LNCaP clone FGC (cell line): Measurements from ENCODE around the gene TANGO2.

Experiments
- DNase-seq: peaks from one replicate; pipeline ENCODE4 v3.0.0-alpha.2; 2011; ENCODE audit warnings: low read depth
- H3K4me3 ChIP-seq: 2 replicates; pipeline ENCODE4 v1.5.1; 2011; ENCODE audit warnings: mild to moderate bottlenecking, low read depth, low read length, control low read depth
- CTCF ChIP-seq: IDR thresholded peaks from 2 replicates; pipeline ENCODE4 v1.5.1; 2012; ENCODE audit warnings: mild to moderate bottlenecking; ENCODE audit not compliant: control insufficient read depth, insufficient read depth; ENCODE audit errors: extremely low read depth

Gene TANGO2

GRCh38 chr22:20002636-20003035 lies 18.3 kb upstream of the TANGO2 start:
- no peak for TF ChIP-seq CTCF
- DNase-seq = no peak
- 0 out of 2 replicates have a peak overlapping the region, but pooled peaks have one; percentile 2 for H3K4me3 ChIP-seq

GRCh38 chr22:20003304-20003703 lies 17.6 kb upstream of the TANGO2 start:
- no peak for DNase-seq
- no peak for TF ChIP-seq CTCF
- no peak overlapping the region for H3K4me3 ChIP-seq

- DNase-seq = no peak
- TF ChIP-seq CTCF = no peak
- H3K4me3 ChIP-seq = no peak overlapping the region
Observed at GRCh38 chr22:20004464-20004863, 16.4 kb upstream of the TANGO2 start.

GRCh38 chr22:20008221-20008995 lies 12.5 kb upstream of the TANGO2 start:
- no peak overlapping the region for H3K4me3 ChIP-seq
- DNase-seq = no peak
- TF ChIP-seq CTCF = no peak

- no peak overlapping the region for H3K4me3 ChIP-seq
- TF ChIP-seq CTCF = no peak
- DNase-seq = no peak
Observed at GRCh38 chr22:20009018-20009491, 11.9 kb upstream of the TANGO2 start.

- no peak for DNase-seq
- H3K4me3 ChIP-seq = no peak overlapping the region
- TF ChIP-seq CTCF = no peak
Observed at GRCh38 chr22:20009582-20010306, 11.2 kb upstream of the TANGO2 start.
